ENCODE data around the gene AKT3. TPM values are rescaled to one million over a fixed set of nuclear protein-coding genes. Genes with fewer than 3 reads are reported as not detected.
A peak's percentile ranks its signal among the peaks of the same experiment; 100 is the strongest.

AKT3 gene
- total and polyA plus RNA-seq, 2 of the 8 experiments (the other 6 are each of a cell fraction or from before 2014, with no cell fraction given) = 6.0 to 36.4 TPM

- no peak overlapping the region for H4K8ac ChIP-seq (ENCODE audit: extremely low read depth, insufficient read depth, low read length)
- DNase-seq (ENCODE audit: low read depth in 1 of 2, low spot score in 2 of 2) (no peak), FAIRE-seq (no peak)
- H2BK15ac ChIP-seq (ENCODE audit: low read length) = 0 out of 2 replicates have a peak overlapping the region, but pooled peaks have one; percentile 22
- WGBS, 2 experiments (ENCODE audit: extremely low coverage in 1 of 2, insufficient coverage in 1 of 2, insufficient read length in 1 of 2, insufficient replicate concordance in 2 of 2, low coverage in 1 of 2, low lambda C conversion rate in 2 of 2, missing lambda C conversion rate in 1 of 2) = 76% methylated on average over 7 of the region's 7 CpGs; no CpG with 5 or more reads in 1 of the 2 experiments
- no peak overlapping the region for H3K56ac ChIP-seq (replicated peaks; ENCODE audit: insufficient read length, low read depth, low read length)
- TF ChIP-seq CHD1 (IDR thresholded peaks at IDR 0.05; ENCODE audit: low read depth, low read length) (no peak), CBX5 (IDR thresholded peaks at IDR 0.05; ENCODE audit: low read depth, low read length) (no peak), KDM5A (IDR thresholded peaks at IDR 0.05; ENCODE audit: low read length) (no peak), E2F6 (IDR thresholded peaks at IDR 0.05) (no peak), YY1 (IDR thresholded peaks at IDR 0.05; ENCODE audit: low read depth, low read length) (no peak), TCF12 (IDR thresholded peaks at IDR 0.05; ENCODE audit: low read depth, low read length) (no peak), JUND (IDR thresholded peaks at IDR 0.05; ENCODE audit: low read length) (peak; percentile 63; the same call in 1 of the 2 replicates), POLR2AphosphoS5 (IDR thresholded peaks at IDR 0.05; ENCODE audit: low read depth, low read length) (no peak)
- no peak overlapping the region for H3K14ac ChIP-seq (ENCODE audit: insufficient read length)
- no peak overlapping the region for H2BK5ac ChIP-seq (ENCODE audit: low read depth, low read length)
- H3K9me3 ChIP-seq (ENCODE audit: insufficient read depth in 2 of 2, low read depth in 1 of 2, low read length in 1 of 2) = no peaks in the 10 kb centered on the region
- no peaks in the 10 kb centered on the region for H4K20me1 ChIP-seq (replicated peaks in 1 of 2; ENCODE audit: control insufficient read depth in 1 of 2, insufficient read depth in 2 of 2, low read length in 2 of 2)
- H2AFZ ChIP-seq (ENCODE audit: low read length) = no peak overlapping the region
- no peaks in the 10 kb centered on the region for H3K36me3 ChIP-seq (ENCODE audit: control insufficient read depth in 2 of 4, insufficient read depth in 4 of 4, low read length in 3 of 4)
- ChIA-PET CTCF (ENCODE audit: partially characterized antibody) (interaction anchor here (0.8 to 2.0 kb wide), 6 partner anchors 12 to 157 kb away, joined by 3 to 5 read pairs (median 3); no protein-coding TSS in a partner anchor), POLR2A (ENCODE audit: partially characterized antibody) (interaction anchor here (0.6 kb wide), 1 partner anchor 91 kb away, joined by 3 read pairs; no protein-coding TSS in a partner anchor)
- H3K4me1 ChIP-seq (replicated peaks in 1 of 4; ENCODE audit: control insufficient read depth in 3 of 4, insufficient read depth in 4 of 4, low read length in 3 of 4) = no peaks in the 10 kb centered on the region
- H3K23me2 ChIP-seq (ENCODE audit: low read depth, low read length) = no peaks in the 10 kb centered on the region
- no peaks in the 10 kb centered on the region for H3K79me2 ChIP-seq (ENCODE audit: control insufficient read depth in 1 of 2, insufficient read depth in 2 of 2, low read length in 2 of 2)
- no peak overlapping the region for H3K4ac ChIP-seq (replicated peaks; ENCODE audit: insufficient read length, low read depth, low read length)
- H3K23ac ChIP-seq (ENCODE audit: insufficient read length) = no peak overlapping the region
- H3K27me3 ChIP-seq (replicated peaks in 1 of 4; ENCODE audit: control insufficient read depth in 3 of 4, extremely low read depth in 1 of 4, insufficient read depth in 3 of 4, low read length in 3 of 4) = no peaks in the 10 kb centered on the region
- no peak overlapping the region for H3K4me2 ChIP-seq (ENCODE audit: insufficient read depth in 1 of 2, low read depth in 2 of 2, low read length in 2 of 2)
- no peak overlapping the region for H3K18ac ChIP-seq (ENCODE audit: extremely low read depth, low read length)
- no peak overlapping the region for H2BK12ac ChIP-seq (ENCODE audit: low read depth, low read length)
- no peak overlapping the region for H3K27ac ChIP-seq (ENCODE audit: low read depth, low read length)
- H3K79me1 ChIP-seq (ENCODE audit: low read depth, low read length) = no peaks in the 10 kb centered on the region
- H3K4me3 ChIP-seq (ENCODE audit: extremely low read depth in 1 of 4, insufficient read depth in 2 of 4, low read depth in 3 of 4, low read length in 4 of 4) = no peak overlapping the region
- no peak overlapping the region for H2AK5ac ChIP-seq (ENCODE audit: low read depth, low read length)
- H3K9ac ChIP-seq (replicated peaks in 1 of 4; ENCODE audit: extremely low read depth in 1 of 4, low read depth in 3 of 4, low read length in 3 of 4) = no peak overlapping the region
- peak overlapping the region; percentile 33 for H2BK120ac ChIP-seq (replicated peaks; ENCODE audit: low read depth, low read length)
- H4K5ac ChIP-seq (ENCODE audit: insufficient read length, low read depth, low read length) = peak overlapping the region; percentile 24
- no peak overlapping the region for H4K91ac ChIP-seq (replicated peaks; ENCODE audit: insufficient read length, low read length)
- H2BK20ac ChIP-seq (ENCODE audit: low read length) = no peak overlapping the region
Observed at GRCh38 chr1:243542739-243543415, 307.2 kb downstream of the AKT3 start.

Measured in H1 (cell line).